ENCODE data around the gene MYO1A. TPM values are rescaled to one million over a fixed set of nuclear protein-coding genes. Genes with fewer than 3 reads are reported as not detected.
A peak's percentile ranks its signal among the peaks of the same experiment; 100 is the strongest.

Gene MYO1A
- total RNA-seq, 1 experiment from 2014 or later, result 0.31 TPM

- H3K27ac Mint-ChIP-seq (ENCODE audit: unreplicated experiment), result no peak overlapping the region
- intact Hi-C loops (cut with micrococcal nuclease; ENCODE audit: unreplicated experiment), result no loop called here
- no peak for TF ChIP-seq CTCF (IDR thresholded peaks at IDR 0.05; ENCODE audit: unreplicated experiment)
- no peak overlapping the region for H3K4me3 Mint-ChIP-seq (ENCODE audit: low read depth, unreplicated experiment)
- H3K4me1 Mint-ChIP-seq (ENCODE audit: low read depth, unreplicated experiment), result no peaks in the 10 kb centered on the region
- peaks cover 70% of the 10 kb centered on the region for H3K27me3 Mint-ChIP-seq (ENCODE audit: unreplicated experiment)
- no peaks in the 10 kb centered on the region for H3K9me3 Mint-ChIP-seq (ENCODE audit: low read depth, unreplicated experiment)
- peaks cover 2% of the 10 kb centered on the region for H3K36me3 Mint-ChIP-seq (ENCODE audit: insufficient read depth, unreplicated experiment)
- DNase-seq, result no peak
- no TSS peak for BruUV-seq (replicated peaks)
- CTCF ChIA-PET, result interaction anchor here (0.5 to 0.9 kb wide), 2 partner anchors 117 to 172 kb away, joined by 3 to 6 read pairs; partner anchors contain the start of gene LRP1
Observed at GRCh38 chr12:57011438-57012424, 38.2 kb downstream of the MYO1A start.

- intact Hi-C loops (cut with micrococcal nuclease; ENCODE audit: unreplicated experiment), result no loop called here
- no TSS peak for BruUV-seq (replicated peaks)
- no peak for TF ChIP-seq CTCF (IDR thresholded peaks at IDR 0.05; ENCODE audit: unreplicated experiment)
- no peak for DNase-seq
- H3K27ac Mint-ChIP-seq (ENCODE audit: unreplicated experiment), result no peak overlapping the region
- H3K9me3 Mint-ChIP-seq (ENCODE audit: low read depth, unreplicated experiment), result no peaks in the 10 kb centered on the region
- H3K4me1 Mint-ChIP-seq (ENCODE audit: low read depth, unreplicated experiment), result peaks cover 4% of the 10 kb centered on the region
- CTCF ChIA-PET, result interaction anchor here (0.5 to 0.9 kb wide), 3 partner anchors 118 to 751 kb away, joined by 3 to 6 read pairs (median 4); partner anchors contain the start of gene LRP1
- H3K4me3 Mint-ChIP-seq (ENCODE audit: low read depth, unreplicated experiment), result no peak overlapping the region
- peaks cover 63% of the 10 kb centered on the region for H3K27me3 Mint-ChIP-seq (ENCODE audit: unreplicated experiment)
- H3K36me3 Mint-ChIP-seq (ENCODE audit: insufficient read depth, unreplicated experiment), result peaks cover 12% of the 10 kb centered on the region
Observed at GRCh38 chr12:57010627-57011247, 39.2 kb downstream of the MYO1A start.

- BruUV-seq (replicated peaks), result no TSS peak
- DNase-seq, result no peak
- no peak overlapping the region for H3K27ac Mint-ChIP-seq (ENCODE audit: unreplicated experiment)
- CTCF ChIA-PET, result no interaction called here
- no peaks in the 10 kb centered on the region for H3K9me3 Mint-ChIP-seq (ENCODE audit: low read depth, unreplicated experiment)
- no peak overlapping the region for H3K4me3 Mint-ChIP-seq (ENCODE audit: low read depth, unreplicated experiment)
- peaks cover 57% of the 10 kb centered on the region for H3K27me3 Mint-ChIP-seq (ENCODE audit: unreplicated experiment)
- intact Hi-C loops (cut with micrococcal nuclease; ENCODE audit: unreplicated experiment), result loop anchor here (1.0 to 2.0 kb wide), 2 partner anchors 102 to 173 kb away; no protein-coding TSS in a partner anchor
- TF ChIP-seq CTCF (IDR thresholded peaks at IDR 0.05; ENCODE audit: unreplicated experiment), result no peak
- H3K36me3 Mint-ChIP-seq (ENCODE audit: insufficient read depth, unreplicated experiment), result peaks cover 15% of the 10 kb centered on the region
- H3K4me1 Mint-ChIP-seq (ENCODE audit: low read depth, unreplicated experiment), result peaks cover 10% of the 10 kb centered on the region
Observed at GRCh38 chr12:57009949-57010626, 39.8 kb downstream of the MYO1A start.

- intact Hi-C loops (cut with micrococcal nuclease; ENCODE audit: unreplicated experiment), result loop anchor here (1.0 to 2.0 kb wide), 2 partner anchors 54 to 175 kb away; no protein-coding TSS in a partner anchor
- peaks cover 38% of the 10 kb centered on the region for H3K27me3 Mint-ChIP-seq (ENCODE audit: unreplicated experiment)
- CTCF ChIA-PET, result interaction anchor here (0.9 kb wide), 1 partner anchor 104 kb away, joined by 7 read pairs; no protein-coding TSS in a partner anchor
- peak; percentile 32 for DNase-seq
- BruUV-seq (replicated peaks), result no TSS peak
- no peak overlapping the region for H3K27ac Mint-ChIP-seq (ENCODE audit: unreplicated experiment)
- H3K36me3 Mint-ChIP-seq (ENCODE audit: insufficient read depth, unreplicated experiment), result peaks cover 15% of the 10 kb centered on the region
- H3K4me1 Mint-ChIP-seq (ENCODE audit: low read depth, unreplicated experiment), result peaks cover 14% of the 10 kb centered on the region
- H3K4me3 Mint-ChIP-seq (ENCODE audit: low read depth, unreplicated experiment), result no peak overlapping the region
- TF ChIP-seq CTCF (IDR thresholded peaks at IDR 0.05; ENCODE audit: unreplicated experiment), result no peak
- H3K9me3 Mint-ChIP-seq (ENCODE audit: low read depth, unreplicated experiment), result no peaks in the 10 kb centered on the region
Observed at GRCh38 chr12:57008178-57008577, 41.8 kb downstream of the MYO1A start.
